HCT116 (cell line): ENCODE measurements around the gene SBF2. TPM values are rescaled to one million over a fixed set of nuclear protein-coding genes. Genes with fewer than 3 reads are reported as not detected.

Experiments
- ATAC-seq: fragments of 200-7000 bp; cut with Tn5 transposase; 2 replicates; pipeline ENCODE4 v1.9.1; 2020; ENCODE audit warnings: mild to moderate bottlenecking, moderate library complexity
- BruUV-seq: library from RNA; stranded (reverse); fragments of 400-500 nt; replicated peaks from 2 replicates; lab custom pipeline; 2021; lab: Mats Ljungman, UMichigan
- CTCF ChIA-PET: fragments of 300-600 bp; sonication (Branson Sonifier 250); formaldehyde crosslinking; loops from one replicate; lab custom pipeline; 2021; ENCODE audit warnings: antibody characterized with exemption; lab: Charles Lee
- POLR2A ChIA-PET: fragments of 300-600, 350-600 bp; sonication (Branson Sonifier 250); formaldehyde crosslinking; loops from one replicate; lab custom pipeline; 2021; ENCODE audit warnings: antibody characterized with exemption; lab: Charles Lee
- RAD21 ChIA-PET, 2 experiments: fragments of 300-600 bp; sonication (Branson Sonifier 250); formaldehyde crosslinking; loops; one replicate each; lab custom pipeline; 2023; ENCODE audit warnings: low total read pairs in 2 of 2; ENCODE audit not compliant: uncharacterized antibody in 2 of 2, unreplicated experiment in 2 of 2, low non-redundant PET in 1 of 2; lab: Charles Lee
- DNase-seq: peaks from one replicate; pipeline ENCODE4 v3.0.0-alpha.2; 2010; ENCODE audit warnings: low read depth, low spot score
- H2AFZ ChIP-seq: fragments of 200-600 bp; shearing (Covaris generic), sonication (generic); 2 replicates; pipeline ENCODE4 v1.6.1; 2017; ENCODE audit warnings: low read depth, mixed run types, mixed read lengths, antibody characterized with exemption, low read length; ENCODE audit not compliant: poor library complexity, severe bottlenecking
- H3K27ac ChIP-seq: 2 replicates; pipeline ENCODE4 v1.5.1; 2012; ENCODE audit warnings: low read depth, low read length
- H3K27me3 ChIP-seq: fragments of 200-600 bp; sonication (generic); 2 replicates; pipeline ENCODE4 v1.6.1; 2016; ENCODE audit warnings: mixed run types, low read length, mixed read lengths; ENCODE audit not compliant: insufficient read depth
- H3K36me3 ChIP-seq, 2 experiments: fragments of 200-500 bp in 1 of 2; fragments of 200-600 bp in 1 of 2; sonication (Bioruptor generic) in 1 of 2; sonication (generic) in 1 of 2; 2 replicates each; pipeline versions ENCODE4 v1.5.1 to v1.6.1; 2014 to 2016; ENCODE audit warnings: low read length in 2 of 2, inconsistent platforms in 1 of 2, mixed read lengths in 1 of 2, mixed run types in 1 of 2; ENCODE audit not compliant: insufficient read depth in 2 of 2, control insufficient read depth in 1 of 2
- H3K4me1 ChIP-seq, 2 experiments: fragments of 200-600 bp in 1 of 2; sonication (generic) in 1 of 2; 2 replicates each; pipeline versions ENCODE4 v1.5.1 to v1.6.1; 2012 to 2017; ENCODE audit warnings: low read length in 2 of 2, inconsistent platforms in 1 of 2, mild to moderate bottlenecking in 1 of 2, mixed read lengths in 1 of 2, mixed run types in 1 of 2, moderate library complexity in 1 of 2; ENCODE audit not compliant: insufficient read depth in 2 of 2, control insufficient read depth in 1 of 2
- H3K4me2 ChIP-seq: fragments of 200-600 bp; sonication (generic); 2 replicates; pipeline ENCODE4 v1.6.1; 2017; ENCODE audit warnings: mixed run types, low read length, mixed read lengths
- H3K4me3 ChIP-seq, 2 experiments: fragments of 200-600 bp in 1 of 2; sonication (generic) in 1 of 2; replicated peaks in 1 of 2; 2 replicates each; pipeline ENCODE4 v1.5.1; 2011 to 2016; ENCODE audit warnings: low read length in 2 of 2, control low read depth in 1 of 2, low read depth in 1 of 2, mild to moderate bottlenecking in 1 of 2, mixed read lengths in 1 of 2, mixed run types in 1 of 2
- H3K79me2 ChIP-seq: fragments of 200-600 bp; sonication (generic); 2 replicates; pipeline ENCODE4 v1.6.1; 2017; ENCODE audit warnings: mild to moderate bottlenecking, mixed run types, low read length, moderate library complexity, mixed read lengths; ENCODE audit not compliant: insufficient read depth
- H3K9ac ChIP-seq: fragments of 200-600 bp; sonication (generic); 2 replicates; pipeline ENCODE4 v1.6.1; 2016; ENCODE audit warnings: low read length, mixed read lengths
- H3K9me2 ChIP-seq: fragments of 200-600 bp; sonication (generic), shearing (Covaris generic); 2 replicates; pipeline ENCODE4 v1.6.1; 2017; ENCODE audit warnings: mixed run types, mild to moderate bottlenecking, moderate library complexity; ENCODE audit not compliant: insufficient read depth
- H3K9me3 ChIP-seq, 2 experiments: fragments of 200-500 bp in 1 of 2; fragments of 200-600 bp in 1 of 2; sonication (Bioruptor generic) in 1 of 2; sonication (generic) in 1 of 2; 2 replicates each; pipeline ENCODE4 v1.6.1; 2014 to 2017; ENCODE audit warnings: low read length in 2 of 2, mixed read lengths in 2 of 2, inconsistent platforms in 1 of 2, low read depth in 1 of 2, mild to moderate bottlenecking in 1 of 2, mixed run types in 1 of 2, moderate library complexity in 1 of 2; ENCODE audit not compliant: control insufficient read depth in 1 of 2, insufficient read depth in 1 of 2
- H4K20me1 ChIP-seq: fragments of 200-600 bp; sonication (generic), shearing (Covaris generic); 2 replicates; pipeline ENCODE4 v1.6.1; 2017; ENCODE audit warnings: mixed run types, mild to moderate bottlenecking, moderate library complexity; ENCODE audit not compliant: insufficient read depth
- CEBPB ChIP-seq: IDR thresholded peaks from 2 replicates; pipeline ENCODE4 v1.6.1; 2012; ENCODE audit warnings: low read depth
- FOSL1 ChIP-seq: IDR thresholded peaks from 2 replicates; pipeline ENCODE4 v1.6.1; 2012; ENCODE audit warnings: low read depth
- RAD21 ChIP-seq: IDR thresholded peaks from 2 replicates; pipeline ENCODE4 v1.6.1; 2012; ENCODE audit warnings: low read depth, mild to moderate bottlenecking
- SIN3A ChIP-seq: IDR thresholded peaks from 2 replicates; pipeline ENCODE4 v1.6.1; 2012; ENCODE audit warnings: low read depth
- intact Hi-C: fragments of 100-400 bp; cut with micrococcal nuclease; formaldehyde crosslinking; loops from 2 replicates; pipeline ENCODE4 v1.10.0; 2022
- total RNA-seq: library from RNA; stranded (reverse); gene quantifications from one replicate; pipeline ENCODE4 v1.2.1, GENCODE V29; 2021; ENCODE audit not compliant: unreplicated experiment
- TF ChIP-seq, protein P1 (sequence below): IDR thresholded peaks from 2 replicates; pipeline ENCODE4 v1.6.1; 2012
- TF ChIP-seq, protein P2 (sequence below): IDR thresholded peaks from 2 replicates; pipeline ENCODE4 v1.6.1; 2012; ENCODE audit warnings: low read depth

Gene SBF2
- total RNA-seq, 1 experiment from 2014 or later = 35.0 TPM

DNA sequence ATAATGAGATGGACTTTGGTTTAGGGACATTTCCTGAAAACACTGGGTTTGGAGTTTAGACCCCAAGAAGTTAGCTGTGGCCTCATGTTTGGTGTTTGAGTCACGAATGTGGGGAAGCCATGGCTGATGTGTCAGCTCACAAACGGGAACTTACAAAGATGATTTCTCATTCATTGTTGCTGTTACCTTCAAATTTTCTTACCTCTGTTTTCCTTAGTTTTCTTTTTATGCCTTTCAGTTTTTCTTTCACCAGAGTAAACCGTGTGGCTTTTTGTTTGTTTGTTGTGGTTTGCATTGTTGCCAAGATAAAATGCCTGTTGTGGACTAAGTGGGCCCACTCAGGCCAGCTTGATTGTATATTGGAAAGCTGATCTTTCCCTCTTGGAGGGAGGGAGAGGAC, 541.0 kb downstream of the SBF2 start (continued):
- TF ChIP-seq, protein P1, sequence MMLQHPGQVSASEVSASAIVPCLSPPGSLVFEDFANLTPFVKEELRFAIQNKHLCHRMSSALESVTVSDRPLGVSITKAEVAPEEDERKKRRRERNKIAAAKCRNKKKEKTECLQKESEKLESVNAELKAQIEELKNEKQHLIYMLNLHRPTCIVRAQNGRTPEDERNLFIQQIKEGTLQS = no peak
- TF ChIP-seq, protein P2, sequence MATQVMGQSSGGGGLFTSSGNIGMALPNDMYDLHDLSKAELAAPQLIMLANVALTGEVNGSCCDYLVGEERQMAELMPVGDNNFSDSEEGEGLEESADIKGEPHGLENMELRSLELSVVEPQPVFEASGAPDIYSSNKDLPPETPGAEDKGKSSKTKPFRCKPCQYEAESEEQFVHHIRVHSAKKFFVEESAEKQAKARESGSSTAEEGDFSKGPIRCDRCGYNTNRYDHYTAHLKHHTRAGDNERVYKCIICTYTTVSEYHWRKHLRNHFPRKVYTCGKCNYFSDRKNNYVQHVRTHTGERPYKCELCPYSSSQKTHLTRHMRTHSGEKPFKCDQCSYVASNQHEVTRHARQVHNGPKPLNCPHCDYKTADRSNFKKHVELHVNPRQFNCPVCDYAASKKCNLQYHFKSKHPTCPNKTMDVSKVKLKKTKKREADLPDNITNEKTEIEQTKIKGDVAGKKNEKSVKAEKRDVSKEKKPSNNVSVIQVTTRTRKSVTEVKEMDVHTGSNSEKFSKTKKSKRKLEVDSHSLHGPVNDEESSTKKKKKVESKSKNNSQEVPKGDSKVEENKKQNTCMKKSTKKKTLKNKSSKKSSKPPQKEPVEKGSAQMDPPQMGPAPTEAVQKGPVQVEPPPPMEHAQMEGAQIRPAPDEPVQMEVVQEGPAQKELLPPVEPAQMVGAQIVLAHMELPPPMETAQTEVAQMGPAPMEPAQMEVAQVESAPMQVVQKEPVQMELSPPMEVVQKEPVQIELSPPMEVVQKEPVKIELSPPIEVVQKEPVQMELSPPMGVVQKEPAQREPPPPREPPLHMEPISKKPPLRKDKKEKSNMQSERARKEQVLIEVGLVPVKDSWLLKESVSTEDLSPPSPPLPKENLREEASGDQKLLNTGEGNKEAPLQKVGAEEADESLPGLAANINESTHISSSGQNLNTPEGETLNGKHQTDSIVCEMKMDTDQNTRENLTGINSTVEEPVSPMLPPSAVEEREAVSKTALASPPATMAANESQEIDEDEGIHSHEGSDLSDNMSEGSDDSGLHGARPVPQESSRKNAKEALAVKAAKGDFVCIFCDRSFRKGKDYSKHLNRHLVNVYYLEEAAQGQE = no peak
- no peak for TF ChIP-seq FOSL1

- RAD21 ChIA-PET = no interaction called here
- Histone ChIP-seq H3K27me3 (no peaks in the 10 kb centered on the region), H3K79me2 (no peaks in the 10 kb centered on the region), H3K9me2 (no peaks in the 10 kb centered on the region), H3K36me3 (no peaks in the 10 kb centered on the region), H4K20me1 (no peaks in the 10 kb centered on the region), H3K4me1 (peaks cover 3 to 8% of the 10 kb centered on the region in 2 experiments; a peak in 3 of 4 replicates), H3K9ac (no peak overlapping the region), H2AFZ (no peak overlapping the region), H3K4me3 (no peak overlapping the region), H3K9me3 (no peaks in the 10 kb centered on the region), H3K27ac (no peak overlapping the region), H3K4me2 (no peak overlapping the region)
- DNase-seq (no peak), ATAC-seq (no peak)
- no peak for TF ChIP-seq RAD21
- TF ChIP-seq CEBPB = no peak
- no peak for TF ChIP-seq SIN3A
- BruUV-seq = no TSS peak
- intact Hi-C loops = no loop called here
- CTCF ChIA-PET = no interaction called here
- POLR2A ChIA-PET = no interaction called here
Observed at GRCh38 chr11:9752091-9752490, 541.9 kb downstream of the SBF2 start.
